ENCODE results near the gene USP28. TPM values are rescaled to one million over a fixed set of nuclear protein-coding genes. Genes with fewer than 3 reads are reported as not detected.

USP28 gene
- total and polyA plus RNA-seq, 2 of the 8 experiments (the other 6 are each of a cell fraction or from before 2014, with no cell fraction given) = 82.6 to 119 TPM

DNA sequence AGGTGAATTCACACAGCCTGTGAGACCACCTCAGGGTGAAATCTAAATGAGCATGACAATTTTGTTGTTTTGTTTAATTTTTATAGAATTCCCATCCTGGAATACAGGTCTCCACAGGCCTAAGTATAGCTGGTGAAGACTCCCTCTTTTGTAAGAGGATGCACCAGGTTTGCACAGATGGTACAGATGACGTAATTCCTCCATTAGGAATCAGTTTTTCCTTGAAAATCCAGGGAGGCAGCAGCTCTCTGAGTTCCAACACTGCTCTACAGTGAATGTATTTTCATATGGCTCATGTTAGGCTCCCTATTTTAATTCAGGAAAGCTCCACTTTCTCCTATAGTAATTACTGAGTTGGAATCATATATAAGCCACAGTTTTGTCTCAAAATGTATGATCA, 47.2 kb downstream of the USP28 start (continued):
- TF ChIP-seq, protein P1, sequence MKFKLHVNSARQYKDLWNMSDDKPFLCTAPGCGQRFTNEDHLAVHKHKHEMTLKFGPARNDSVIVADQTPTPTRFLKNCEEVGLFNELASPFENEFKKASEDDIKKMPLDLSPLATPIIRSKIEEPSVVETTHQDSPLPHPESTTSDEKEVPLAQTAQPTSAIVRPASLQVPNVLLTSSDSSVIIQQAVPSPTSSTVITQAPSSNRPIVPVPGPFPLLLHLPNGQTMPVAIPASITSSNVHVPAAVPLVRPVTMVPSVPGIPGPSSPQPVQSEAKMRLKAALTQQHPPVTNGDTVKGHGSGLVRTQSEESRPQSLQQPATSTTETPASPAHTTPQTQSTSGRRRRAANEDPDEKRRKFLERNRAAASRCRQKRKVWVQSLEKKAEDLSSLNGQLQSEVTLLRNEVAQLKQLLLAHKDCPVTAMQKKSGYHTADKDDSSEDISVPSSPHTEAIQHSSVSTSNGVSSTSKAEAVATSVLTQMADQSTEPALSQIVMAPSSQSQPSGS (IDR thresholded peaks at IDR 0.05; ENCODE audit: low read length) = no peak
- TF ChIP-seq CBX8 (IDR thresholded peaks at IDR 0.05; ENCODE audit: borderline replicate concordance, low read depth, low read length) = no peak
- no peak for TF ChIP-seq SIRT6 (IDR thresholded peaks at IDR 0.05; ENCODE audit: low read length)
- TF ChIP-seq KDM1A (IDR thresholded peaks at IDR 0.05; ENCODE audit: borderline replicate concordance, low read length) = no peak
- no peak for TF ChIP-seq JUN (IDR thresholded peaks at IDR 0.05; ENCODE audit: low read depth, low read length)

Data from H1 (cell line).